ENCODE data around the gene FOXRED2.
"Not testable (repeated sequence)": the region's sequence is repeated elsewhere in the genome, so short reads cannot be mapped to it uniquely, and the experiment has no call there.

The FOXRED2 gene

DNA sequence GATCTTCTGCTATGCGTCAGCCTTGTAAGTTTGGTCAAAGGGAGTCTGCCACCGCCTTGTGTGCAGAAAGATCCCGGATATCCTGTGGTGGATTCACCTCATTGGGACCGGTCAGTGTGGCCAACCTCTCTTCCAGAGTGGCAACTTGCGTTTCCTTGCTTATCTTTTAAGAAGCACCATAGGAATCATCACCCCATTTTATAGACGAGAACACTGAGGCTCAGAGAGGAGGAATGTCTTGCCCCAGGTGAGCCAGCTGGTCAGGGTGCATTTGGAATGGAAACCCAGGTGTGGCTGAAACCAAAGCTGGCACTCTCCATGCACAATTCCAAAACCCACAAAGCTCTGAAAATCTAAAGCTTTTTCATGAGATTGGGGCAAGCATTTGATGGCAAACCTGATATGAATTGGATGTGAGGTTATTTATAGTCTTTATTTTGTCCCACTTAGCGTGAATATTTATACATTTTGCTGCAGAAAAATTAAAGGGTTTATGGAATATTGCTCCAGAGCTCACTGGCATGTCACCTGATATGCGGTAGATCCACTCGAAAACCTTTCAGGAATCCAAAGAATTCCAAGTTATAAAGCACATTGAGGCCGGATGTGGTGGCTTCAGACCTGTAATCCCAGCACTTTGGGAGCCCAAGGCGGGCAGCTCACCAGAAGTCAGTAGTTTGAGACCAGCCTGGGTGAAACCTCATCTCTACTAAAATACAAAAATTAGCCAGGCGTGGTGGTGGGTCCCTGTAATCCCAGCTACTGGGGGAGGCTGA is 34.2 kb upstream of the FOXRED2 start:
- H3K4me3 ChIP-seq (ENCODE audit: low read depth, low read length) = no peak overlapping the region
- H3K36me3 ChIP-seq (ENCODE audit: control insufficient read depth, insufficient read depth, low read length) = no peaks in the 10 kb centered on the region
- H3K27ac ChIP-seq (ENCODE audit: low read depth, low read length) = no peak overlapping the region
- H3K9me3 ChIP-seq (ENCODE audit: control insufficient read depth, insufficient read depth, low read length) = no peaks in the 10 kb centered on the region
- H3K4me1 ChIP-seq (ENCODE audit: control insufficient read depth, insufficient read depth, low read length) = peaks cover 4% of the 10 kb centered on the region
- no peak overlapping the region for H3K9ac ChIP-seq (ENCODE audit: low read depth, low read length)
- H3K27me3 ChIP-seq (ENCODE audit: control insufficient read depth, insufficient read depth, low read length) = peaks cover 3% of the 10 kb centered on the region

DNA sequence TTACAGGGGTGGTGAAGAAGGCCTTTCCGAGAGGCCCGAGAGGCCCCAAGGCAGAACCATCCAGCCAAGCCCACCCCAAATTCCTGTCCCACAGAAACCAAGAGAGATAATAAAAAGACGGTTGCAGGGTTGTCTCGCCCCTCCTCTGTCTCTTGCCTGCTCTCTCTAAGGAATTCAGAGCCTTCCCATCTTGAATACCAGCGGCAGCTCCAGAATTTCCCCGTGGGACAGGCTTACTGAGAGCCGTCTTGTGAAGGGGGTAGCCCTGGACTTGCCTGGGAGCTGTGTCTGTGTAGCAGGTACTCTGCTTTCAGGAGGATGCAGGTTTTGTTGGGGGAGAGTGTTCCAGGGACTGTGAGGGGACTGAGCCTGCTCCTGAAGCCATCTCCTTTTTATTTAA is 31.7 kb upstream of the FOXRED2 start:
- no peaks in the 10 kb centered on the region for H3K9me3 ChIP-seq (ENCODE audit: control insufficient read depth, insufficient read depth, low read length)
- no peaks in the 10 kb centered on the region for H3K36me3 ChIP-seq (ENCODE audit: control insufficient read depth, insufficient read depth, low read length)
- peaks cover 4% of the 10 kb centered on the region for H3K4me1 ChIP-seq (ENCODE audit: control insufficient read depth, insufficient read depth, low read length)
- no peak overlapping the region for H3K9ac ChIP-seq (ENCODE audit: low read depth, low read length)
- H3K4me3 ChIP-seq (ENCODE audit: low read depth, low read length) = no peak overlapping the region
- H3K27me3 ChIP-seq (ENCODE audit: control insufficient read depth, insufficient read depth, low read length) = no peaks in the 10 kb centered on the region
- no peak overlapping the region for H3K27ac ChIP-seq (ENCODE audit: low read depth, low read length)

DNA sequence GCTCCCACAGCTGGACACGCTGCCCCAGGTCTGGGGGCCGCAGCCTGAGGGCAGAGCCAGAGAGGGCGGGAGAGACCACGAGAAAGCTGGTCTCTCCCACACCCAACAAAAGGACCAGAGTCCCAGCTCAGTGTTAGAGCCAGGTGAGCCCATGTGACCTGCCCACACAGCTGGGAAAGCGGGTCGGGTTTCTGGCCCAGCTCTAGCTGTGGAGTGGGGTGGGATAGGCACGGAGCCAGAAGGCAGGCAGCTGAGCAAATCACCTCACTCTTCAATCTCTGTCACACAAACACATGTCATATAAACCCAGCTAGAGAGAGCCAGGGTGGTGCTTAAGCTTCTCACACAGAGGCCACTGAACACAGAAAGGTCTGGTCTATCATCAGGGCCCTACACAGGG is 29.9 kb upstream of the FOXRED2 start:
- Histone ChIP-seq H3K9ac (ENCODE audit: low read depth, low read length) (no peak overlapping the region), H3K27ac (ENCODE audit: low read depth, low read length) (no peak overlapping the region), H3K27me3 (ENCODE audit: control insufficient read depth, insufficient read depth, low read length) (no peaks in the 10 kb centered on the region), H3K4me3 (ENCODE audit: low read depth, low read length) (no peak overlapping the region), H3K4me1 (ENCODE audit: control insufficient read depth, insufficient read depth, low read length) (peaks cover 4% of the 10 kb centered on the region), H3K9me3 (ENCODE audit: control insufficient read depth, insufficient read depth, low read length) (no peaks in the 10 kb centered on the region), H3K36me3 (ENCODE audit: control insufficient read depth, insufficient read depth, low read length) (no peaks in the 10 kb centered on the region)

DNA sequence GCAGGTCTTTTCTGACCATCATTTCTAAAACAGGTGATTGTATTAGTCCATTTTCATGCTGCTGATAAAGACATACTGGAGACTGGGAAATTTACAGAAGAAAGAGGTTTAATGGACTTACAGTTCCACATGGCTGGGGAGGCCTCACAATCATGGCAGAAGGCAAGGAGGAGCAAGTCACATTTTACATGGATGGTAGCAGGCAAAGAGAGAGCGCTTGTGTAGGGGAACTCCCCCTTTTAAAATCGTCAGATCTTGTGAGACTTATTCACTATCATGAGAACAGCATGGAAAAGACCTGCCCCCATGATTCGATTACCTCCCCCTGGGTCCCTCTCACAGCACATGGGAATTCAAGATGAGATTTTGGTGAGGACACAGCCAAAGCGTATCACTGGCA is 26.5 kb upstream of the FOXRED2 start:
- not testable (repeated sequence) for H3K27ac ChIP-seq (ENCODE audit: low read depth, low read length); H3K9me3 ChIP-seq (ENCODE audit: control insufficient read depth, insufficient read depth, low read length); H3K4me1 ChIP-seq (ENCODE audit: control insufficient read depth, insufficient read depth, low read length); H3K27me3 ChIP-seq (ENCODE audit: control insufficient read depth, insufficient read depth, low read length); H3K36me3 ChIP-seq (ENCODE audit: control insufficient read depth, insufficient read depth, low read length); H3K4me3 ChIP-seq (ENCODE audit: low read depth, low read length); H3K9ac ChIP-seq (ENCODE audit: low read depth, low read length)

DNA sequence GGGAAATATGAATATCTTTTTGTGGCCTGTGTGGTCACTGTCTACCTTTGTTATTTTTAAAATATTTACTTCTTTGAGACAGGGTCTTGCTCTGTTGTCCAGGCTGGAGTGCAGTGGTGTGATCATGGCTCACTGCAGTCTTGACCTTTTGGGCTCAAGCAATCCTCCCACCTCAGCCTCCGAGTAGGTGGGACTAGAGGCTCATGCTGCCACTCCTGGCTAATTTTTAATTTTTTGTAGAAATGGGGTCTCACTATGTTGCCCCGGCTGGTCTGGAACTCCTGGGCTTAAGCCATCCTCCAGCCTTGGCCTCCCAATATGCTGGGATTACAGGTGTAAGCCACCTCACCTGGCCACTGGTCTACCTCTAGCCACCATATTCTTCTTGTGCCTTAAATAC is 25.6 kb upstream of the FOXRED2 start:
- H3K9ac ChIP-seq (ENCODE audit: low read depth, low read length) = no peak overlapping the region
- H3K27ac ChIP-seq (ENCODE audit: low read depth, low read length) = no peak overlapping the region
- no peak overlapping the region for H3K4me3 ChIP-seq (ENCODE audit: low read depth, low read length)
- peaks cover 8% of the 10 kb centered on the region for H3K4me1 ChIP-seq (ENCODE audit: control insufficient read depth, insufficient read depth, low read length)
- no peaks in the 10 kb centered on the region for H3K9me3 ChIP-seq (ENCODE audit: control insufficient read depth, insufficient read depth, low read length)
- H3K27me3 ChIP-seq (ENCODE audit: control insufficient read depth, insufficient read depth, low read length) = no peaks in the 10 kb centered on the region
- no peaks in the 10 kb centered on the region for H3K36me3 ChIP-seq (ENCODE audit: control insufficient read depth, insufficient read depth, low read length)

DNA sequence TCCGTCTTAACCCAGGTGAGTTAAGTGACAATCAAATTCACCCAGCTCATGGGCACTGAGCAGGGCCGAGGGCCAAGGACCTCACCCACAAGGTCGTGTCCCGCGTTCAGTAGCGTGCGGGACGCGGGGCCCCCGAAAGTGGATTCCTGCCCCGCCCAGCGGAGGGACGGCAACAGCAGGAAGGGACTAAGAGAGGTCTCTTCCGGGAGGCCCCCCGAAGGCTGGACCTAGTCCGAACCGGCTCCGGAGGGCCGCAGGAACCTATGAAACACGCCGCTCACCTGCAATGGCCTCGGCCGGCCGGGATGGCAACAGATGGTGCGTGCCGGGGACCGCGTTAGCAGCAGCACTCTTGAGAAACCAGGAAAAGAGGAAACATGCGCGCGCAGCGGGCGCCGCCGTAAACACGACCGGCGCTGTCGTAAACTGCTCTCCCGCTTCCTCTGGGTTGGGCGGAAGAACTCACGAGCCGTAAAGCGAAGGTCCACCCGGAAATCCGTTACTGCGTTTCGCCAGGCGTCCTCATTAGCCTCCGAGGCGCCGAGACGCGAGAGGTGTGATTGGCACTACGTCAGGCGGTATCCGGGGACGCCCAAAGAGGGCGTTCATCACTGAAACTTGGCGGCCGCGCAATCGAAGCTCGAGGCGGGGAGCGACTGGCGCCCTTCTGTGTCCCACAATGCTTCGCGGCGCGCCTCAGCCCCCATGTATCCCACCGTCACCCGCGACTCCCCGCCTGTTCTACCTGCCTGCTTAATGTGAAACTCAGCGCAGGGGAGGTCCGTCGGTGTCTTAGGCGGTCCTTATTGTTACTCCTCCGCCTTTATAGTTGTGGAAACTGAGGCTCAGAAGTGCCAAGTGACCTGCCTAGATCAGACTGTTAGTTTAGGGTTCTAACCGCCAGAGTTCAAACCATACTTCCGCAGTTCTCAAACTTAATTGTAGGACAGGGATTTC is 22.2 kb upstream of the FOXRED2 start, which contains the start of gene EIF3D:
Gene EIF3D, minus strand, starts transcription at position 372 of the 957 bp plus-strand sequence. CDS start 3,045 bp downstream, outside the sequence.
- Histone ChIP-seq H3K4me3 (ENCODE audit: low read depth, low read length) (peak within 1 kb of the TSS; percentile 98), H3K9ac (ENCODE audit: low read depth, low read length) (peak within 1 kb of the TSS; percentile 94), H3K36me3 (ENCODE audit: control insufficient read depth, insufficient read depth, low read length) (peaks cover 32% of the 10 kb centered on the region), H3K27ac (ENCODE audit: low read depth, low read length) (peak within 1 kb of the TSS; percentile 98), H3K9me3 (ENCODE audit: control insufficient read depth, insufficient read depth, low read length) (no peaks in the 10 kb centered on the region), H3K4me1 (ENCODE audit: control insufficient read depth, insufficient read depth, low read length) (peaks cover 8% of the 10 kb centered on the region), H3K27me3 (ENCODE audit: control insufficient read depth, insufficient read depth, low read length) (no peaks in the 10 kb centered on the region)

DNA sequence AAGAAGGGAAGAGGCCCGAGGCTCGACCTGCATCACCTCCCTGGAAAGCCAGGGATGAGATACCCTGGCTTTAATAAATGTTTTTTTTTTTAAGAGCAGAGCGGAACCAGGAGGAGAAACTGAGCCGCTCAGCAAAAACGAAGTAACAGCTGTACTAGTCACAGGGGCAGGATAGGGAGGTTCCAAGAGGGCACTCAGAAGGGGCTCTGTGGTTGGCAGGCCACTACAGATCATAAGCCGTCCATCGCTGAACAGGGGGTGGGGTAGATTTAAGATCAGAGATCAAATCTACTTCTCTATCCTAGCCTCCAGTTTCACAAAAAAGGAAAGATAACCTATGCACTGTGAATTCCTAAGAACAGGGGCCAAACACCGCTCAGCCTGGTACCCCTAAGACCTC is 21.5 kb upstream of the FOXRED2 start:
- H3K36me3 ChIP-seq (ENCODE audit: control insufficient read depth, insufficient read depth, low read length) = peaks cover 39% of the 10 kb centered on the region
- H3K27me3 ChIP-seq (ENCODE audit: control insufficient read depth, insufficient read depth, low read length) = no peaks in the 10 kb centered on the region
- peak overlapping the region; percentile 98 for H3K4me3 ChIP-seq (ENCODE audit: low read depth, low read length)
- H3K27ac ChIP-seq (ENCODE audit: low read depth, low read length) = peak overlapping the region; percentile 98
- peak overlapping the region; percentile 94 for H3K9ac ChIP-seq (ENCODE audit: low read depth, low read length)
- peaks cover 8% of the 10 kb centered on the region for H3K4me1 ChIP-seq (ENCODE audit: control insufficient read depth, insufficient read depth, low read length)
- H3K9me3 ChIP-seq (ENCODE audit: control insufficient read depth, insufficient read depth, low read length) = no peaks in the 10 kb centered on the region

DNA sequence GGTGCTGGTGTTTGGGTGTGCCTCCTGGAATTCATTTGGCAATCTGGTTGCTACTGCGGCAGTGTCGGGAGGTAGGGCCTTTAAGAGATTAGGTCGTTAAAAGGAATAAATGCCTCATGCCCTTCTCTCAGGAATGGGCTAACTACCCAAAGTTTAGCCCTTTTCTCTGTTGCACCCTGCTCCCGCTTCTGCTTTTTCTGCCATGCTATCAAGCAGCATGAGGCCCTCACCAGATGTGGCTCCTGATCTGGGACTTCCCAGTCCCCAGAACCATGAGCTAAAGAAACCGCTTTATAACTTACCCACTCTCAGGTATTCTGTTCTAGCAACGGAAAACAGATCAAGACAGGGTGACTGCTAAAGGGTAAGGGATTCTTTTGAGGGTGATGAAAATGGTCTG is 15.8 kb upstream of the FOXRED2 start:
- Histone ChIP-seq H3K4me1 (ENCODE audit: control insufficient read depth, insufficient read depth, low read length) (no peaks in the 10 kb centered on the region), H3K27ac (ENCODE audit: low read depth, low read length) (no peak overlapping the region), H3K9me3 (ENCODE audit: control insufficient read depth, insufficient read depth, low read length) (no peaks in the 10 kb centered on the region), H3K27me3 (ENCODE audit: control insufficient read depth, insufficient read depth, low read length) (no peaks in the 10 kb centered on the region), H3K4me3 (ENCODE audit: low read depth, low read length) (no peak overlapping the region), H3K9ac (ENCODE audit: low read depth, low read length) (no peak overlapping the region), H3K36me3 (ENCODE audit: control insufficient read depth, insufficient read depth, low read length) (peaks cover 96% of the 10 kb centered on the region)

DNA sequence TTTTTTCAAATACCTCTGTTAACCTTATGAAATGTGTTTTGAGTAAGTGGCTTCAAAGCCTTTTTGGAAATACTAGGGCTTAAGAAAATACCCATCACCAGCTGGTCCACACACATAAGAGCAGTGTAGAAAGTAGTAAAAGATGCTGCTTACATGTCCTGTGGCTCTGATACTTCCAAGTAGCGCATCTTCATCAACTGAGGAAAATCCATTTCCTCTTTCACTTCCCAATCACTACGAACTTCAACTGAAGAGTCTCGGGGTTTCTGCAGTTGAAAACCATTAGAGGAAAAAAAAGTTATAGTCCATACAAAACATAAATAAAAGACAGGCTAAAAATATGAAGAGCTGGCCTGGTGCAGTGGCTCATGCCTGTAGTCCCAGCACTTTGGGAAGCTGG is 13.6 kb upstream of the FOXRED2 start:
- no peaks in the 10 kb centered on the region for H3K4me1 ChIP-seq (ENCODE audit: control insufficient read depth, insufficient read depth, low read length)
- H3K27ac ChIP-seq (ENCODE audit: low read depth, low read length) = no peak overlapping the region

DNA sequence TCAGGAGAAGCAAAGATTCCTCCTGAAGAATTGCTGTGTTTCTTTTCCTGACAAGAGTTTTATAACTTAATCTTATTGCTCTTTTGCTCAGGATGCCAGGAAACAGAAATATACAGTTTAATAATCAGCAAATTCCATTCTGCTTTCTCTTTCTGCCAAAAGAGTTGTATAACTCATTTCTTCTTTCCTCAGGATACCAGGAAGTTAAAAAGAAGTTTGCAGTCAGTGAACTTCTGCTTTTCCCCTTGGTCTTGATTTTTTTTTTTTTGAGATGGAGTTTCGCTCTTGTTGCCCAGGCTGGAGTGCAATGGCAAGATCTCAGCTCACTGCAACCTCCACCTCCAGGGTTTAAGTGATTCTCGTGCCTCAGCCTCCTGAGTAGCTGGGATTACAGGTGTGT is 13.1 kb upstream of the FOXRED2 start:
- not testable (repeated sequence) for H3K4me1 ChIP-seq (ENCODE audit: control insufficient read depth, insufficient read depth, low read length); H3K27ac ChIP-seq (ENCODE audit: low read depth, low read length); H3K4me3 ChIP-seq (ENCODE audit: low read depth, low read length); H3K9me3 ChIP-seq (ENCODE audit: control insufficient read depth, insufficient read depth, low read length); H3K27me3 ChIP-seq (ENCODE audit: control insufficient read depth, insufficient read depth, low read length); H3K9ac ChIP-seq (ENCODE audit: low read depth, low read length)
- H3K36me3 ChIP-seq (ENCODE audit: control insufficient read depth, insufficient read depth, low read length) = peaks cover 98% of the 10 kb centered on the region

More for the DNA sequence above, 13.6 kb upstream of the FOXRED2 start:
- Histone ChIP-seq H3K9ac (ENCODE audit: low read depth, low read length) (no peak overlapping the region), H3K9me3 (ENCODE audit: control insufficient read depth, insufficient read depth, low read length) (no peaks in the 10 kb centered on the region), H3K4me3 (ENCODE audit: low read depth, low read length) (no peak overlapping the region), H3K27me3 (ENCODE audit: control insufficient read depth, insufficient read depth, low read length) (no peaks in the 10 kb centered on the region), H3K36me3 (ENCODE audit: control insufficient read depth, insufficient read depth, low read length) (peaks cover 100% of the 10 kb centered on the region)

DNA sequence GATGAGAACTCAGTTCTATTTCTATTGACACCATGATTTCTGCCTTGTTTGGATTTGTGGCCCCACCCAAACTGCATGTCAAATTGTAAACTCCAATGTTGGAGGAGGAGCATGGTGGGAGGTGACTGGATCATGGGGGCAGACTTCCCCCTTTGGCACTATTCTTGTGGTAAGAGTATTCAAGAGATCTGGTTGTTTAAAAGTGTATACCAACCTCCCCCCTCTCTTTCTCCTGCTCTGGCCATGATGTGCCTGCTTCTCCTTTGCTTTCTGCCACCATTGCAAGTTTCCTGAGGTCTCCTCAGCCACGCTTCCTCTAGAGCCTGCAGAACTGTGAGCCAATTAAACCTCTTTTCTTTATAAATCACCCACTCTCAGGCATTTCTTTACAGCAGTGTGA is 7.9 kb upstream of the FOXRED2 start:
- Histone ChIP-seq H3K9ac (ENCODE audit: low read depth, low read length) (no peak overlapping the region), H3K4me1 (ENCODE audit: control insufficient read depth, insufficient read depth, low read length) (no peaks in the 10 kb centered on the region), H3K27me3 (ENCODE audit: control insufficient read depth, insufficient read depth, low read length) (no peaks in the 10 kb centered on the region), H3K27ac (ENCODE audit: low read depth, low read length) (no peak overlapping the region), H3K36me3 (ENCODE audit: control insufficient read depth, insufficient read depth, low read length) (peaks cover 95% of the 10 kb centered on the region), H3K4me3 (ENCODE audit: low read depth, low read length) (no peak overlapping the region), H3K9me3 (ENCODE audit: control insufficient read depth, insufficient read depth, low read length) (no peaks in the 10 kb centered on the region)

Data from HUES48 (cell line).